ENCODE measurements around the gene EFCAB8.
A peak's percentile ranks its signal among the peaks of the same experiment; 100 is the strongest.
"Not testable (repeated sequence)": the region's sequence is repeated elsewhere in the genome, so short reads cannot be mapped to it uniquely, and the experiment has no call there.

Gene EFCAB8

DNA sequence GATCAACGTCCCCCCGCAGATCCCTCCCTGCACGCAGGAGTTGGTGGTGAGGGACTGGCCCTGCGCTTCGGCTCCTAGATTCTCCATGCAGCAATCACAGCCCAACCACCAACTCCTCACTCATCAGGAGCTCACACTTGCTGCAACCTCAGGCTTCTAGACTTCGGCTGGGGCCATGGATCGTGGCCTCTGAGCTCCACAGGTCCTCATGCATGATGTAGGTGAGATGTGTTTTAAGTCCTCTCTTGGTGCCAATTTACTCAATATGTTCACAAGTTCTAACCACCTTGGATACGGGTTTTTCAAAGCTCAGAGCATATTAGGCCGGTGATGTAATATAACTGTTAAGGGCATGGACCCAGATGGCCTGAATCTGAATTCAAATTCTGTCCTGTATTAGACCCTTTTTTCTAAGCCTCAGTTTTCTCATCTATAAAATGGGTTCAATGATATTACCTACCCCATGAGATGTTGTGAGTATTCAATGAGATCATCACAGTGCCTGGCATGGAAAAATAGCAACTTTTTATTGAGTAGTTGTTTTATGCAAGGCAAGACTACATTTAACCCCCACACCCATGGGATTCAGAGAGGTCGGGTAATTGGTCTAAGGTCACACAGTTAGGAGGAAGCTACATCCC is 114.5 kb downstream of the EFCAB8 start:
- DNase-seq = no peak

DNA sequence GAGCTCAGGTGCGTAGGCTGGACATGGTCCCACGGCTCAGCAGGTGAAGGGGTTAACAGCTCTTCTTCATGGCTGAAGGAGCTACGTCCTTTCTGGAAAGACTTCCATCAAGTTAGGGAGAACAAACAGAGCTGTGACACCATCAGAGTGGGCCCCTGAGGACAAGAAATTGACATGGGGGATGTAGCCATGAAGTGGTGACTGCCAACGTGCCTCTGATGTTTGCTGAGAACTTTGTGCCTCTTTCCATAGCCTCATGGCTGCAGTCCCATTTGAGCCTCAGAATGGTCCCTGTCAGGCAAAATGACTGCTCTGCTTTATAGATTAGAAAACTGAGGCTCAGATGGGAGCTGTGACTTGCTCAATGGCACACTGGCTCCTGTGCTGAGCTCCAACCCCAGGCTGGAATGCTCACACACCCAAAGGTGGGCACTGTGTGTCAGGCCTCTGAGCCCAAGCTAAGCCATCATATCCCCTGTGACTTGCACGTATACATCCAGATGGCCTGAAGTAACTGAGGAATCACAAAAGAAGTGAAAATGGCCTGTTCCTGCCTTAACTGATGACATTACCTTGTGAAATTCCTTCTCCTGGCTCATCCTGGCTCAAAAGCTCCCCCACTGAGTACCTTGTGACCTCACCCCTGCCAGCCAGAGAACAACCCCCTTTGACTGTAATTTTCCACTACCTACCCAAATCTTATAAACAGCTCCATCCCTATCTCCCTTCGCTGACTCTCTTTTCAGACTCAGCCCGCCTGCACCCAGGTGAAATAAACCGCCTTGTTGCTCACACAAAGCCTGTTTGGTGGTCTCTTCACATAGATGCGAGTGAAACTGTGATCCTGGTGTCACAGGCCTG is 115.7 kb downstream of the EFCAB8 start:
- not testable (repeated sequence) for DNase-seq

DNA sequence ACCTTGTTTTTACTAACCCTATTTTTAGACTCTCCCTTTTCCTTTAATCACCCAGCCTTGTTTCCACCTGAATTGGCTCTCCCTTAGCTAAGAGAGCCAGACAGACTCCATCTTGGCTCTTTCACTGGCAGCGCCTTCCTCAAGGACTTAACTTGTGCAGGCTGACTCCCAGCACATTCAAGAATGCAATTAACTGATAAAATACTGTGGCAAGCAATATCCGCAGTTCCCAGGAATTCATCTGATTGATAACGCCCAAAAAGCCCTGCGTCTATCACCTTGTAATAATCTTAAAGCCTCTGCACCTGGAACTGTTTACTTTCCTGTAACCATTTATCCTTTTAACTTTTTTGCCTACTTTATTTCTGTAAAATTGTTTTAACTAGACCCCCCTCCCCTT is 116.4 kb downstream of the EFCAB8 start:
- DNase-seq = not testable (repeated sequence)

DNA sequence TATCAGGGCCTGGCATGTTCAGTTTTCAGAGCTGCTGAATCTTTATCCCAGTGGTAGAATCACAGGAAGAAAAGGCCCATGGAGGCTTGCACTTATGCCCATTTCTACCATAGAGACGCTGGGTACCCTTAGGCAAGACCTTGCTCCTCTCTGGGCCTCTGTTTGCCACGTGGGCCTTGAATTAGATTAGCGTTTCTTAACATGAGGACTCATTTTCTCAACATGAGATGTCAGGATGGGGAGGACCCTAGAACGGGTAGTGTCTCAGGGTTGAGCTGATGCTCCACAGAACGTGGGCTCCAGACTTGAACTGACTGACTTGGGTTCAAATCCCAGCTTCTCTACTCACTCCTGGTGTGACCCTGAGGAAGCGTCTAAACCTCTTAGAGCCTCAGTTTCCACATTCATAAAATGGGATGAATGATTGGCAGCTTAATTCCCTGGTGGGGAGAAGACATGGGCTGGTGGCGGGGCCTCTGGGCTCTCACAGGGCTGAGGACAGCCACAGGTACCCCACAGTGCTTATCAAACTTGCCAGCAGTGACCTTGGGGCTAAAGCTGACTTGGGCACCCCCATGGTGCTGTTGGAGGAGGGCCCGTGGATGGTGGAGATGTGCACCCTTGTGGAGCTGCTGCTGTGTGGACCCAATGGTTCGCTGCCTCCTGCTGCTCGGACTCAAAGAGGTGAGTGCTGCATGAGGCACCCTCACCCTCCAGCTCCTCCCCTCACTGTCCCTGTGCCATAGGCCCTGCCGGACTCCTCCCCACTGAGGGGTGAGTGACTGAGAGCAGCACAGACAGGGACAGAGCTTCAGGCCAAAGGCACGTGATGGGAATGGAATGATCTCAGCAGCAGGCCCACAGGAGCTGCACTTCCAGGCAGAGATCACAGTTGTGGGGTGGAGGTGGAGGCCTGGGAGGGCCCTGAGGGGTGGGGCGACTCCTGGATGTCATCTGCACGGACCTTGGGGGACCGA is 117.3 kb downstream of the EFCAB8 start:
- no peak for DNase-seq

DNA sequence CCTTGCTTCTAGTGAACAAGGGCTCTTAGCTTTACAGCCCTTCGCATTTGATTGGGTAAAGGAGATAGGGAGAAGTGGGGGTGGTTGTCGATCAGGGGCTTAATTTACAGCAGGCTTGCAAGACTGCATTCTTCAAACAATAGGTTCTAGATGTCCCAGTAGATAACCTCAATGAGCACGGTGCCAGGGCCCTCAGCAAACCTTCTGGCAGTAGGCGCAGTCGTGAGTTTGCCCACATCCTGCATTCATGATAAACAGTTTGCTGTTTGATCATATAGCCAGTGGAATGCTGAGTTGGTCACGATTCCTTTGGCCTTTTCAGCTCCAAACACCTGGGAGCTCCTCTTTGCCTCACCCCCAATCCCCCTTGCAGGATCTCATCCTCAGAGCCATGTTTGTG is 118.0 kb downstream of the EFCAB8 start:
- no peak for DNase-seq

DNA sequence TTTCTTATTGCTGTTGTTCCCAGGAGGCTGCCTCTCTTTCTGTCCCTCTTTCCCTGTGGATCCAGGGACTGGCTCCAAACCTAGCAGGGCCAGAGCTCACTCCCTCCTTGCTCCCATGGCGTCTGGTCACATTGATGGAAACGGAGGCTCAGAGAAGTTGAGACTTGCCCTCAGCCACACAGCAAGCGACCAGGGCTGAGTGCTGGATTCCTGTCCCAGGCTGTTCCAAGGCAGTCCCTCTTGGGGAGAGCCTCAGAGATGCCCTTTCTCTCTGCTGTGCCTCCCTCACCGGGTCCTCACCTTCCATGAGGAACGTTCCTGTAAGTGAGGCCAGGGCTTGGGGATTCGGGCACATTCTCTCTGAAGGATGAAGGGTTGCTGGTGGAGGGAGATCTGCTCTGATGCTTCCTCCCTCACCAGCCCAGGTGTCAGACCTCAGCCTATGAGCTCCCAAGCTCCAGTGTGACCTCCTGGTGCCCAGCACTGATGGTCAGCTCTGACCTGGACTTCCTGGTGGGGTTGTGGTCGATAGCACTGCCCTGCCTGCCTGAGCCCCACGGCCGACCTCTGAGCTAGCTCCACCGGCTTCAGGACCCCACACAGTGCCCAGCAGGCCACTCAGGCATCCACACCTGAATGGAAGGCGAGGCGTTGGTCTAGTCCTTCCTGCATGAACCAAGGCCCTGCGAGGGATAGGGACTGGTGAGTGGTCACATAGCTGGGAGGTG is 118.7 kb downstream of the EFCAB8 start:
- no peak for DNase-seq

DNA sequence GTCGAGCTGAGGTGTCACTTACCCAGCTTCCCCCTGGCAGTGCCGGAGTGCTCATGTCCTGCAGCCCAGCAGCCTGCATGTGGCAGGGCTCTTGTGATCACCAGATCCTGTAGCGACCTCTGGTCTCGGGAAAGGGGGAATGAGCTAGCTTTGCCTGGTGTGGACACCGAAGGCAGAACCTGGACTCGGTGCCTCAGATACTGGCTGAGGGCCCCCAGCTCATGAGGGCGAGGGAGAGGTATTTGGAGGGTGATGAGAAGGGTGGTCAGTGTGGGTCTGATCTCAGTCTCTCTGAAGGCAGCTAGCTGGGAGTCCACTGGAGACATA is 119.2 kb downstream of the EFCAB8 start:
- no peak for DNase-seq

DNA sequence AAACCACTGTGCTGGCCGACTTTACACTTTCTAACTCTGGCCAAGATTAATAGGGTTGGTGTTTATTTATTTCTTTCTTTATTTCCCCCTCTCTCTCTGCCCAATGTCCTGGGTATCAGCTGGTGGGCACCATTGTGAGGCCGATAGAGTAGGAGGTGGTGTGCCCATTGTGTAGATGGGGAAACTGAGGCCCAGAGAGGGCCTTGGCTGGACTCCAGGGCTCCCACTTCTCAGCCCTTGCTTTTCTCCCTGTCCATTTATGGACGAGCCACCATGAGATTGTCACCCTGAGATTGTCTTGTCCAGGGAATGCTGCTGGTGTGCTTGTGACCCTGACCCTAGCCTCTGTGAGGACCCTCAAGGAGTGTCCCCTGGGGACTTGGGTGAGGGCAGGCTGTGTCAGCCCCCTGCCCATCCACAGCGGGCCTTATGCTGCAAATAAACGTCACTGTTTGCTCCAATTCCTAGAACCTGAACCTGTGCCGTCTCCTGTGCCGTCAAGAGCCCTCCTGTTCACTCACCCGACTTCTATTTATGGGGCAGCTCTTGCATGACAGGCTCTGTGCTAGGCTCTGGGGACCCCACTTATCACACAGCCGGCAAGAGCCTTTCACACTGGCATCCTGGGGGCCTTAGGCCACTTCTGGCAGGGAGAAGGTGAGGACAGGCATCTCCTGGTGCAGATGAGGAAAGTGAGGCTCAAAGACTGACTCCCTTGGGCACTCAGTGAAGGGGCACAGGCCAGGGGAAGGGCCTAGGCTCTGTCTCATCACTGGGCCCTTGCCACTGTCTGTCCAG is 120.7 kb downstream of the EFCAB8 start:
- DNase-seq = peak; percentile 53

DNA sequence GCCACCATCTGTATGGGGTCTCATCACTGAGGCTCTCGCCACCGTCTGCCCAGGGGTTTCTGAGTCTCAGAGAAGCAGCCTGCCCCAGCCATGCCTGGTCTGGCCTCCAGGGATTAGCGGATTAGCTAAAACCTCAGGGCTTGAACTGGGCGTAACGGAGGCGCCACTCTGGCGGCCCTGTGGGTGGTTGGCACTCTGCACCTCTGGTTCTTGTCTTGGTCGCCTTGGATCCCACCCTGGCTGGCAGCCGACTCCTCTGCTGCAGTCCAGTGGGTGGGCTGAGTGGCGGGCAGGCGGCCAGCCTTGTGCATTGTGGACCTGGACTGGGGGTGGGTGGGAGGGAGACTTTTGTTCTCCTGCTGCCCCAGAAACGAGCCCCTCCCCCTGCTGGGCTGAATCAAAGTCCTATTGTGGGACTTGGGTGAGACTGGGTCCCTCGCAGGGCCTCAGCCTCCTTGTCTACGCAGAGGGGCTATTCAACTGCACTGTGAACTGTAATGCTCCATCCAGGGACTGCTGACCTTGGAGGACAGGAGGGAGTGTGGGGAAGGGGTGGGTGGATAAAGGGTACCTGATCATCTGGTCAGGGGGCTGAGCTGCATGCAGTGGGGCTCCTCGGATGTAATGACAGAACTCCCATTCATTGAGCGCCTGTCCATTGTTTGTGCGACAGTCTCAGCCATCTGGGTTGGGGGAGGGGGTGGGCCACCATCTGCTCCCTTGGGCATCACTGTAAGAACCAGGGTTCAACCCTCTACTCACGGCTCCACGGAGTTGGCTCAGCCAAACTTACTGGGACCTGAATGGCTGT is 121.6 kb downstream of the EFCAB8 start:
- DNase-seq = peak; percentile 97

DNA sequence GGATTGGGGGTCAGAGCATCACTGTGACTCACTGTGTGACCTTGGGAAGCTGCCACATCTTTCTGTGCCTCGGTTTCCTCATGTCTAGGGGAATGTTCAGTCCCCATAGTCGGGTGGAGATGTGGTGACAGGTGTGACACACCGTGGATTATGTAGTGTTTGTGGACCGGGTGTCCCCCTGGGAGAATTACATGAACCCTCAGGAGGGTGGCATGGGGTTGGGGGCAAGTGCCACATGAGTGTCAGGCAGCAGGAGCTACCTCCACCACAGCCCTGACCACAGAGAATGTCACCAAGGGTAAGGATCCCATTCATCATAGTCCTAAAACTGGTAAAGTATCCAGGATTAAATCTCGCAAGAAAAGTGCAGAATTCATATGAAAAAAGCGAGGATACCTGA is 122.3 kb downstream of the EFCAB8 start:
- DNase-seq = no peak

DNA sequence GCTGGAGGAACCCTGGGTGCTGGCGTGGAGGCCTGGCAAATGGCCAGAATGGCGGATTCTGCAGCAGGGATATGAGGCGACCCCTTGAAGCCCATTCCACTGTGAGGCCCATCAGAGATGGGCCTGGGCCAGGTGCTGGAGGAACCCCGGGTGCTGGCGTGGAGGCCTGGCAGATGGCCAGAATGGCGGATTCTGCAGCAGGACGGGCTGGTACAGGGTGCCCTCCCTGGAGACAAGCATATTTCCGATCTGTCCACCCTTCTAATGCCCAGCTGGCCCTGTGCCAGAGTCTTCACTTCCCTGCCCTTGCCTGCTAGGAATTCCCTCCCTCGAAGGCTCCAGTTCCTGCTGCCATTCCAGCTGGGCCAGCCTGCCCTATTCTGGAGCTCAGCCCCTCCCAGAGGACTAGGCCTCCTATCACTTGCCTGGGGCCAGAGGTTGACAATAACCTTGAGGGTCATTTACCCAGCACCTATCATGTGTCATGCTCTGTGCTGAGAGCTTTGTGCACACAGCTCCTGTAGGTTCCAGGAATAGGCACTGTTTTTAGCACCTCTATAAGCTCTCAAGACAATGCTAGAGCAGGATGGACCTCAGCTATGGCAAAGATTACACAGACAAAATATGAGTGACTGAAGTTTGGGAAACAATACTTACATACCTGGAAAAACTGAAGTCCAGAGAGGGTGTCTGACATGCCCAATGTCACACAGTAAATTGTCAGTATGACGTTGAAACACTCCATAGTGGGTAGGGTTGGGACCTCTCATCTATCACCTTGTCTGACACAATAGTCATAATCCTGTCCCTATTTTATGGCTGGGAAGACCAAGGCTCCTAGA is 124.1 kb downstream of the EFCAB8 start:
- DNase-seq = peak; percentile 92

DNA sequence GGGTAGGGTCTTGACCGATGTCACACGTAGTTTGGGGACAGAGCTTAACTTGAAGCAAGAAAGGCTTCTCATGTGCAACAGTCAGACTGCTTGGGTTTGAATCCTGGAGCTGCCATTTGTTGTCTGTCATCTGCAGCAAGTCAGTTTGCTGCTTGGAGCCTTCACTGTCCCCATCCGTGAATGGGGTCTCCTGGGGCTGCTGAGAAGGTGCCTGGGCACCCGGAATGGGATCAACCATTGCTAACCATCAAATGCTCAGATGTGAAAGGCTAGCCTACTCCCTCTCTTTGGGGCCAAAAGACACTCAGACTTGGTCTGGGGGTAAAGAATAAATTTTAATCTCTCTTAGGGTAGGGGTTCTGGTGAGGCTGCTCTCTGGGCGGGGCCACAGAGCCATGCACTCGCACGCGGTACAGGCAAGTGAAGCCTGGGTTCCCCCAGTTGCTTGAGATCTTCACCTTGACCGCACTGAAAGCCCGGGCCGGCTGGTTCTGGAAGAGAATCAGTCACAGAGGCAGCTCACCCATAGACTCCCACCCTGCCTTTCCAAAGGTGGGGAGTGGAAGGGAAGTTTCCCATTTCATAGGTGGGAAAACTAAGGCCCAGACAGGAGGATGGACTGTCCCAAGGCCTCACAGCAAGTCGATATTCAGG is 124.9 kb downstream of the EFCAB8 start:
- DNase-seq = no peak

DNA sequence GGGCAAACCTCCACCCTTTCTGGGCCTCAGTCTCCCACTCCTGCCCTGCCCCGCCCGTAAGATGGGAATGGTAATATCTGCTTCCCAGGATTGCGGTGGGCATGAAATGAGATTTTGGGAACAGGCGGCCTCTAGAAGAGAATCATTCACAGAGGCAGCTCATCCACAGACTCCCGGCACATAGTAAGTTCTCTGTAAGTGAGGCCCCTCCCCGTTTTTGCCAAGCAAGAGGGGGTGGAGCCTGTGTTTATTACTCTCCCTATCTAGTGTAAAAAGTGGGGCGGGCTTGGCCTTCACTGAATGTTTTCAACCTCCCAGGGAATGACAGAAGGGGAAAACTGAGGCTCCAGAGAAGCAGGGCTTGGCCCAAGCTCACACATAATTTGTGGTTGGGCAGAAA is 125.5 kb downstream of the EFCAB8 start:
- peak; percentile 66 for DNase-seq

DNA sequence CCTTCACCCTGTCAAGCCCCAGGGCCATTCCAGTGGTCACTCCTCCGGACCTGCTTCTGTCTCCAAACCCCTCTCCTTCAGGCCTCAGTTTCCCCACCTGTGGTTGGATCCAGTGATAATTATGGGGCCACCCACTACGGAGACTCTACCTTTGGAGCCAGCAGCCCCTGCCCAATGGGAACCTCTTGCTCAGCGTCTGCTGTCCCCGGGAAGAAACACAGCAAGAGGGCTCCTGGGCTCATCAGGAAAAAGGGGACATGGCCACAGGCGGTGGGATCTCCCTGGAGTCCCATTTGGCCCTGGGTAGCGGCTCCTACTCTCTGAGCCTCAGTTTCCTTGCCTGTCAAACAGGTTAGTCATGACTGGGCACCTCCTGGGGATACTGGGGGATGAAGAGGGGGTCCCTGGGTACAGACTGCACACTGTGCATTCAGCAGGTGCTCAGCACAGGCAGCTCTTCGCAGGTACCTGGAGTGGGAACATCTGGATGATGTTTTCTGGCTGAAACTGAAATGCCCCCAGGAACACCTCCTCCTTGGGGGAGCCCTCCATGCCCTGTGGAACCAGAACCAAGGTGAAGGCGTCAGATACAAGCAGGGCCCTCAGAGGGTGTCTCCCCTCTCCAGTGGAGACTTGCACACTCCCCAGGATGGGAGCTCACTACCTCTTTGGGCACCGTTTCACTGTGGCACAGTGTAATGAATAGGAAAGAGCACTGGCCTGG is 126.1 kb downstream of the EFCAB8 start:
- DNase-seq = no peak

DNA sequence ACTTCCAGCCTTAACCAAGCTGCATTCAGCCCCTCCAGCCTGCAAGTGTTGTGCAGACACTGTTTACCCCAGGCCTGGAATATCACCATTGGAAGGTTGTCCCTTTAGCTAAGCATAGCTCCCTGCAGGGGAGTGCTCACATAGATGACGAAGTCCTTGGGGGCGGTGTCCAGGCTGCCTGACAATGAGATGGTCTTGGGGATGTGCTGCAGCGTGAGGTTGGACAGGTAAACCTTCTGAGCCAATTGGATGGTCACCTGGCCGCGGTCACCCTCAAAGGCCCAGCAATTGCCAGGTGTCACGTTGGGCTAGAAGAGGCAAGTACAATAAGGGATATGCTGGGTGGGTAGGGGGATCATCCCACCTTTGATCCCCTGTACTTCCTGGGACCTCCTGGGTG is 126.9 kb downstream of the EFCAB8 start:
- no peak for DNase-seq

DNA sequence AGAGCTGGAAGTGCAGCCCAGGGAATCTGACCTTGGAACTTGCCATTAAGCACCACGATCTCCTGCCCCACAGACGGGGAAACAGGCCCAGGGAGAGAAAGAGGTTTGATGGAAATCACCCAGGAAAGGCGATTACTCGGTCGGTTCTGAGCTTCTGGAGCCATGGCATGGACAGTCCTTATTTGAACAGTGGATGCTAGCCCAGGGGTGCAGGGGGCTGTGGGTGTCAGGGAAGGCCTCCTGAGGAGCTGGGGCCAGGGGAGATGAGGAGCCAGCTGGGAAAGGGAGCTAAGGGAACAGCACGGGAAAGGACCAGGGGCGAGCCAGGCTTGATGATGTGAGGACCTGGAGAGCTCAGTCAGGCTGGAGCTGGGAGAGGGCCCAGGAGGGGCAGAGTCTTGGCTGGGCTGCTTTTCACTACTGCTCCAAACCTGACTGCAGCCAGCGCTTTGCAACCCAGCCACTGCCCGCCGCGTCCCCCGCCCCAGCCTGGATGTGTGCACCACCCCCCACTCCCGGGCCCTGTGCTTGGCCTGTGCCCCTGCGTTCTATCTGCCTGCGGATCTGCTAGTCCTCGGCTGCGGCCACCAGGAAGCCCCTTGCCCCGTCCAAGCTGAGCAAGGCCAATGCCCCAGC is 127.7 kb downstream of the EFCAB8 start:
- no peak for DNase-seq

DNA sequence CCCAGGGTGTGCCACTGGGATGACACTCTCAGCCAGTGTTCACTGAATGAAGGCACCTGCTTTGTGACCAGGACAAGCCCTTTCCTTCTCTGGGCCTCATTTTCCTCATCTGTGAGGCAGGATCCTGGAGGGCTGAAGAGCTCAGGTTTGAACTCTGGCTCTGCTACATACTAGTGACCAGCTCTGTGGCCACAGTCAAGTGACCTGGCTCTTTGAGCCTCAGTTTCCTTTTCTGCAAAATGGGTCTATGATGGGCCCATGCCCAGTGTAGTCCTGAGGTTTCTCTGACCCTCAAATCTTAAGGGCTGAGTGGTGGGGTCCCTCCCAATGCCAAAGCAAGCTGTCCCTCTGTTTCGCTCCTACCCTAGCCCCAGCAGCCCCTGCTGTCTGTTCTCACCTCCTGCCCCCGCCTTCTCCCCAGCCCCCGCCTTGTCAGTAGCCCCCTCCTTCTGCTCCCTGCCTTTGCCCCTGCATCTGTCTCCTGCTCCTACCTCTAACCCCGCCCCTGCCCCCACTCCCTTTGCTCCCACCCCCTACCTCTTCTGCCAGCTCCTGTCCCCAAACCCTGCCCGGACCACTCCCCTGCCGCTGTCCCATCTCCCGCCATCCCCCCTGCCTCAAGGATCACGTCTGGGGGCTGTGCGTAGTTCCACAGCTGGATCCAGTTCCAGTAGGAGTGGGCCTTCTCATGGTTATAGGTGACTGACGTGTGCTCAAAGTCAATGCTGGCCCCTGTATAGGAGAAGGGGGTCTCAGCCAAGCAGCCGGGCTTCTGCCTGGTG is 128.5 kb downstream of the EFCAB8 start:
- no peak for DNase-seq

Measured in NCI-H82 (cell line).